Glomerular visceral epithelial cell (primary cell): ENCODE data around the gene FOXO3.
A peak's percentile ranks its signal among the peaks of the same experiment; 100 is the strongest.
"Not testable (repeated sequence)": the region's sequence is repeated elsewhere in the genome, so short reads cannot be mapped to it uniquely, and the experiment has no call there.

Source experiments
- DNase-seq: peaks from one replicate; pipeline ENCODE4 v3.0.0-alpha.2; 2016; ENCODE audit errors: extremely low spot score

Gene FOXO3

GRCh38 chr6:108658785-108659184, 98.1 kb downstream of the FOXO3 start:
- DNase-seq = not testable (repeated sequence)

DNA sequence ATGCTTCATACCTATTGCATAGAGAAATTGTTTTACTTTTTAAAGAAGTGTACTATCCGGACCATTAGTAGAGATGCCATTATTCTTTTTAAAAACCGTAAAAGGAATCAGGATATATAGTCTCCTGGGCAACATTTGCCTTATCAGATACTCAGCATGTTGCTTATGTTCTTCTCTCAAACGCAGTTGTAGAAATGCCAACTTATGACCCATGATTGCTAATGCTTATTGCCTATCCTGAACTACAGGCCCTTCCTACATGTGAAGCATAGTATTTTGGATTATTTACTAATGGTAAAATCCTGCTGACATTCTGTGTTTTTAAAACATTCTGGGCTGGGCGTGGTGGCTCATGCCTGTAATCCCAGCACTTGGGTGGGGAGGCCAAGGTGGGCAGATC, 99.5 kb downstream of the FOXO3 start:
- DNase-seq = no peak

DNA sequence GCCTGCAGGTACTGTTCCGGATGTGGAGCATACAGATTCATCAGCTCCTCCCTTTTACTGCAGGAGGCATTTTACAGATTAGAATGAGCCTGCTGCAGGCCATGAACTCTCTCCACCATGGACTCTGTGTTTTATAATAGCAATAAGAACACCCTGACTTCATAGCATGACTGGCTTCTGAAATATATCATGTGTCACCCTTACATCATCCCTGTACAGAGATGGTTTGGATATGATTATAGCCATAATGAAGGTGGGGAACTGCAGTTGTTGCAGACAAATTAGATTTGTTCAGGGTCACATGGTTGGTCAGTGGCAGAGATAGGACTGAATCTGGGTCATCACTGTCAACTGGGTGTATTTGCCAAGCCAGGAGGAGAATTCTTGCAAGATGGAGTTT, 100.7 kb downstream of the FOXO3 start:
- DNase-seq = peak; percentile 8

DNA sequence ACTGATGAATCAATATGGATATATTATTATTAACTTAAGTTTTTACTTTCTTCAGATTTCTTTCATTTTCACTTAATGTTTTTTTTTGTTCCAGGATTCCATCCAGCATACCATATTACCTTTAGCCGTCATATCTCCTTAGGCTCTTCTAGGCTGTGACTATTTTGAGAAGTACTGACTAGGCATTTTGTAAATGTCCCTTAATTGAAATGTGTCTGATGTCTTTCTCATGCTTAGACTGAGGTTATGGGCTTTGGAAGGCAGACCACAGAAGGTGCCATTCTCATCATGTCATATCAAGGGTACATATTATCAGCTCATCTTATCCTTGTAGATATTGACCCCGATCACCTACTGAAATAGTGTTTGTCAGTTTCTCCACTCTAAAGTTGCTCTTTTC, 101.3 kb downstream of the FOXO3 start:
- DNase-seq = no peak

DNA sequence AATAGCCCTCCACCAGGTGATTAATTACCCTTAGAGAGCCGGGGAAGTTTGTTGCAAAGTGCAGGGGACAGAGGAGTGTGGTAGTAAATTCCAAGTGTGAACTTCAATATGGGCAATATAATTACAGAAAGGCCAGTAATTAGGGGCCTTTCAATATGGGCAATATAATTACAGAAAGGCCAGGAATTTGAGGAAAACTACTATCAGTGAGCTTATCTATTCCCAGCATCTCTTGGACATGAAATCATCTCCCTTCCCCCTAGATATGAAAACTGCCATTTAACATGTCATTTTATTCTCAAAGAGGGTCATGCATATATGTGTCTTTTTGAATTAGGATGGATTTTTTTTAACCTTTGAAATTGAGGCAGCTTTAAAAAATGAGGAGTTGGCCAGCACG, 102.0 kb downstream of the FOXO3 start:
- no peak for DNase-seq

DNA sequence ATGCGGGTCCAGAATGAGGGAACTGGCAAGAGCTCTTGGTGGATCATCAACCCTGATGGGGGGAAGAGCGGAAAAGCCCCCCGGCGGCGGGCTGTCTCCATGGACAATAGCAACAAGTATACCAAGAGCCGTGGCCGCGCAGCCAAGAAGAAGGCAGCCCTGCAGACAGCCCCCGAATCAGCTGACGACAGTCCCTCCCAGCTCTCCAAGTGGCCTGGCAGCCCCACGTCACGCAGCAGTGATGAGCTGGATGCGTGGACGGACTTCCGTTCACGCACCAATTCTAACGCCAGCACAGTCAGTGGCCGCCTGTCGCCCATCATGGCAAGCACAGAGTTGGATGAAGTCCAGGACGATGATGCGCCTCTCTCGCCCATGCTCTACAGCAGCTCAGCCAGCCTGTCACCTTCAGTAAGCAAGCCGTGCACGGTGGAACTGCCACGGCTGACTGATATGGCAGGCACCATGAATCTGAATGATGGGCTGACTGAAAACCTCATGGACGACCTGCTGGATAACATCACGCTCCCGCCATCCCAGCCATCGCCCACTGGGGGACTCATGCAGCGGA, 102.9 kb downstream of the FOXO3 start:
- not testable (repeated sequence) for DNase-seq

GRCh38 chr6:108665495-108666196, 104.9 kb downstream of the FOXO3 start:
- no peak for DNase-seq

- no peak for DNase-seq
These were observed 106.0 kb downstream of the FOXO3 start for GRCh38 chr6:108666656-108667260.

GRCh38 chr6:108667993-108668392, 107.3 kb downstream of the FOXO3 start:
- no peak for DNase-seq

DNA sequence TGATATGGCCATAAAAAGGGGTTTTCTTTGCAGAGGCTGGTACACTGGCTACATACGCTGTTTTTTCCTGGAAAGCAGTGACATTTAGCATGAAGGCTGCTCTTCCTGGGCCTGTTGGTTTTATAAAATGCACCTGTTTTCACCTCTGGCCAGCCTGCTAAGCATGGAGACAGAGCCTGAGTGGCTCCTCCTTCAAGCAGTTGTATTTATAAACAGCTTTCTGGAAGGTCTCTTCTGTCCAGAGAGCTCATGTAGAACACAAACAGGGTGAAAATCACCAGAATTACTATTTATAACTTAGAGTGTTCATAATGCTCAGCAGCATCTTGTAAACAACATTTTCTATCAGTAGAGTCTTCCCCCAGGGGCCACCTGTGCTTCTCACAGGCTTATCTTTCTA, 109.0 kb downstream of the FOXO3 start:
- DNase-seq = no peak

DNA sequence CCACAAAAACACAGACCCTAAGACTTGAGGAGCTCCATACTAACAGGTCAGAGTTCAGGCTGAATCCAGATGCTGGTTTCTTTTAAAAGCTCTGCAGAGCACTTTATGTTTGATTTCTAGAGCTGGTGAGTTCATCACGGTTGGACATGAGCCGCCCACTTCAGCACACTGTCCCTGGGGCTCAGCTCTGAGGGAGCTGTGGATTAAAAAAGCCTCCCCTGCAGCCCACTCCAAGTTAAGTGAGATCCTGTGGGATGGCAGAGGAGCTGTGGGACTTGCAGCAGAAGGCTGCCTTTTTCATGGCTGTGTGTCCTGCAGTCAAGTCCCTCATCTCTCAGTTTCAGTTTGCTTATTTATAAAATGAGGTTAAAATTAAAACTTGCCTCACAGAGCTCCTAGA, 110.5 kb downstream of the FOXO3 start:
- no peak for DNase-seq

GRCh38 chr6:108671790-108672189, 111.1 kb downstream of the FOXO3 start:
- no peak for DNase-seq

GRCh38 chr6:108672641-108673040, 111.9 kb downstream of the FOXO3 start:
- DNase-seq = no peak

- DNase-seq = no peak
These were observed 112.4 kb downstream of the FOXO3 start for GRCh38 chr6:108673153-108673552.

GRCh38 chr6:108673602-108674001, 112.9 kb downstream of the FOXO3 start:
- no peak for DNase-seq

DNA sequence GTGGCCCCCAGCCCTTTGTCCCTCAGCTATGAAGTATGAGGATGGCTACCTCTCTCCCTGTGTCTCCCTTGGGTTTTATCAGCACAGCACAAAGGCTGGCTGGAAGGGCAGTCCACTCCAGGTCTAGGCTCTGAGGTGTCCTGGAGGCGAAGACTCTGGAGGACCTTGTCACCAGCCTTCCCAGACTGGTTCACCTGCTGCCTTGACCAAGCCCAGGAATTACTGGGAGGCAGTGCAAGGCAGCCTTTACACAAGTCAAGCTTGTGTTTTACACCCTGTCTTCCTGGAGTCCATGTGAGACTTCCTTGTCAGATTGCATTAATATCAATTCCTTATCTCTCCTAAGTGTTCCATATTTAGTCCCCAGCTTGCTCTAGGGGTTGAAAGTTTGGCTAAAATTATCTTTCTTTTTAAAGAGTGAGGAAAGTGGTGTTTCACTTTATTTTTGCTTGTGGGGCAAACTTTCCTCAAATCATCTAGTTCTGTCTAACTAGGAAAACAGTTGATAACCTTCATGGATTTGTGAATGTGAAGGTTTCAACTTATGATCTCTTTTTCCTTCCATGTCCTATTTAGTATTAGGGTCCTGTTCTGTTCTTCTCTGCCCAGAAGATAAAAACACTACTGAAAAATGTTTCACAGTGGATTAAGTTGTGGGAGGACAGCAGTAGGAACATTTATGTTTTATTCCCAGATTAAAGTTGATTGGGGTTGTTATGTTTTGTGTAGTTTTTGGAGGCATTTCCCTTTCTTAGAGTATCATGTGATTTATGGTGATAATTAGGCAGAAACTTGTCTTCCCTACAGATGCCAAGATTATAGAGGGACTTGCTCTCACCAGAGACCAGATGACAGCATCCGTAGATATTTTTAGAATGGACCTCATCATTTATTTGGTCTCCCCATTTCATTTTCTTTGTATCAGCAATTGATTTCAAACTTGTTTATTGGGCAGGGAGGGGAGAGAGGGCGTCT, 114.8 kb downstream of the FOXO3 start:
- no peak for DNase-seq

GRCh38 chr6:108676555-108676954, 115.8 kb downstream of the FOXO3 start:
- no peak for DNase-seq

- no peak for DNase-seq
These were observed 116.6 kb downstream of the FOXO3 start for GRCh38 chr6:108677357-108677756.

GRCh38 chr6:108677894-108678293, 117.2 kb downstream of the FOXO3 start:
- DNase-seq = no peak

GRCh38 chr6:108680314-108680713, 119.6 kb downstream of the FOXO3 start:
- DNase-seq = not testable (repeated sequence)

GRCh38 chr6:108681721-108682120, 121.0 kb downstream of the FOXO3 start:
- DNase-seq = not testable (repeated sequence)
